K562 (cell line): Measurements from ENCODE around the gene RGR.

ENCODE experiments used
- CBFA2T3 ChIP-seq: fragments of 450-650 bp; IDR thresholded peaks from 2 replicates; pipeline ENCODE4 v1.6.1; 2017
- CBFB ChIP-seq: sonication (generic); formaldehyde crosslinking; IDR thresholded peaks from 2 replicates; pipeline ENCODE4 v1.4.0; 2020; ENCODE audit warnings: mild to moderate bottlenecking, missing genetic modification reagents
- CBX5 ChIP-seq: IDR thresholded peaks from 2 replicates; pipeline ENCODE4 v1.6.1; 2014; ENCODE audit warnings: low read depth, borderline replicate concordance
- HEY1 ChIP-seq: fragments of 250-450 bp; sonication (Bioruptor Pico); IDR thresholded peaks from 2 replicates; pipeline ENCODE4 v1.5.0; 2020; ENCODE audit warnings: mild to moderate bottlenecking, moderate library complexity, borderline replicate concordance
- KAT7 ChIP-seq: sonication (generic); formaldehyde crosslinking; IDR thresholded peaks from 2 replicates; pipeline ENCODE4 v1.8.0; 2022; ENCODE audit warnings: missing genetic modification reagents, mild to moderate bottlenecking, borderline replicate concordance
- MTA3 ChIP-seq: fragments of 450-650 bp; formaldehyde crosslinking; IDR thresholded peaks from 2 replicates; pipeline ENCODE4 v1.6.1; 2017; ENCODE audit warnings: mild to moderate bottlenecking, borderline replicate concordance
- RCOR1 ChIP-seq, 2 experiments: IDR thresholded peaks; 2 replicates each; pipeline ENCODE4 v1.6.1; 2012; ENCODE audit warnings: low read depth in 2 of 2, low read length in 2 of 2, borderline replicate concordance in 1 of 2, improper control_type of control experiment in 1 of 2
- SMAD3 ChIP-seq: fragments of 450-650 bp; formaldehyde crosslinking; conservative IDR thresholded peaks from 2 replicates; pipeline ENCODE4 v1.4.0; 2020; ENCODE audit warnings: mild to moderate bottlenecking
- SMC3 ChIP-seq: conservative IDR thresholded peaks from 2 replicates; pipeline ENCODE4 v1.6.1; 2011; ENCODE audit warnings: low read depth, low read length, improper control_type of control experiment; ENCODE audit not compliant: insufficient read depth
- YY1 ChIP-seq, 3 experiments: IDR thresholded peaks; 2 replicates each; pipeline ENCODE4 v1.6.1; 2011; ENCODE audit warnings: low read length in 2 of 3, mild to moderate bottlenecking in 2 of 3, moderate library complexity in 2 of 3, borderline replicate concordance in 1 of 3, control low read depth in 1 of 3, low read depth in 1 of 3; ENCODE audit not compliant: insufficient read depth in 3 of 3, insufficient replicate concordance in 2 of 3, control insufficient read depth in 1 of 3, insufficient read length in 1 of 3; ENCODE audit errors: extremely low read depth in 1 of 3
- TF ChIP-seq, protein P1 (sequence below), 3 experiments: IDR thresholded peaks in 2 of 3; conservative IDR thresholded peaks in 1 of 3; 2 replicates each; pipeline ENCODE4 v1.5.1; 2011 to 2012; ENCODE audit warnings: low read length in 3 of 3, mild to moderate bottlenecking in 3 of 3, control low read depth in 2 of 3, improper control_type of control experiment in 1 of 3, inconsistent platforms in 1 of 3, low read depth in 1 of 3, mixed read lengths in 1 of 3, moderate library complexity in 1 of 3; ENCODE audit not compliant: insufficient read depth in 2 of 3

DNA sequence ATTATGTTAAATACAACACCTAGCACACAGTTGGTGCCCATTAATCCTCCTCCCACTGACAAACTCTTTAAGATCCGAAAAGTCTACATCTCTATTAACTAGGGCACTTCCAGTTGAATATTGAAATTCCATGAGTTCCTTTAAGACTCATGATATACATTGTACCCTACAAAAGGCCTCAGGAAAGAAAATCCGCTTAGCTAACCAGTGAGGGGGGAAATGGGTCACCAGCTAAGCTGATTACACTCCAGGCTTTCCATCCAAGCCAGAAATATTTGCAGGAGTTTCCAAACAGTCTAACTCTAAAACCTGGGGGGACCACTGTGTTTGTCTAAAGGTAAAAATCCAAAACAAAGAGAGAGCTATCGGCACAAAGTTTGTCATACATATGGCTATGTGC lies 18.2 kb upstream of the RGR start:
- no peak for TF ChIP-seq YY1 (IDR thresholded peaks at IDR 0.05; ENCODE audit: borderline replicate concordance in 1 of 3, control insufficient read depth in 1 of 3, extremely low read depth in 1 of 3, insufficient read depth in 3 of 3, insufficient read length in 1 of 3, insufficient replicate concordance in 2 of 3, low read depth in 1 of 3, low read length in 2 of 3)
- no peak for TF ChIP-seq CBFB
- no peak for TF ChIP-seq KAT7 (CRISPR knock-in tag)
- TF ChIP-seq RCOR1 (IDR thresholded peaks at IDR 0.05; ENCODE audit: borderline replicate concordance in 1 of 2, low read depth in 2 of 2, low read length in 2 of 2): no peak
- TF ChIP-seq HEY1: no peak
- TF ChIP-seq SMC3: no peak
- TF ChIP-seq MTA3: no peak
- no peak for TF ChIP-seq CBFA2T3
- no peak for TF ChIP-seq CBX5
- TF ChIP-seq, protein P1, sequence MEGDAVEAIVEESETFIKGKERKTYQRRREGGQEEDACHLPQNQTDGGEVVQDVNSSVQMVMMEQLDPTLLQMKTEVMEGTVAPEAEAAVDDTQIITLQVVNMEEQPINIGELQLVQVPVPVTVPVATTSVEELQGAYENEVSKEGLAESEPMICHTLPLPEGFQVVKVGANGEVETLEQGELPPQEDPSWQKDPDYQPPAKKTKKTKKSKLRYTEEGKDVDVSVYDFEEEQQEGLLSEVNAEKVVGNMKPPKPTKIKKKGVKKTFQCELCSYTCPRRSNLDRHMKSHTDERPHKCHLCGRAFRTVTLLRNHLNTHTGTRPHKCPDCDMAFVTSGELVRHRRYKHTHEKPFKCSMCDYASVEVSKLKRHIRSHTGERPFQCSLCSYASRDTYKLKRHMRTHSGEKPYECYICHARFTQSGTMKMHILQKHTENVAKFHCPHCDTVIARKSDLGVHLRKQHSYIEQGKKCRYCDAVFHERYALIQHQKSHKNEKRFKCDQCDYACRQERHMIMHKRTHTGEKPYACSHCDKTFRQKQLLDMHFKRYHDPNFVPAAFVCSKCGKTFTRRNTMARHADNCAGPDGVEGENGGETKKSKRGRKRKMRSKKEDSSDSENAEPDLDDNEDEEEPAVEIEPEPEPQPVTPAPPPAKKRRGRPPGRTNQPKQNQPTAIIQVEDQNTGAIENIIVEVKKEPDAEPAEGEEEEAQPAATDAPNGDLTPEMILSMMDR (IDR thresholded peaks at IDR 0.05 in 2 of 3, conservative IDR thresholded peaks at IDR 0.05 in 1 of 3; ENCODE audit: insufficient read depth in 2 of 3, low read depth in 1 of 3, low read length in 3 of 3): no peak
- TF ChIP-seq SMAD3 (CRISPR knock-in tag): no peak
